ENCODE data around the gene RAB6B. TPM values are rescaled to one million over a fixed set of nuclear protein-coding genes. Genes with fewer than 3 reads are reported as not detected.

RAB6B gene
- polyA plus RNA-seq, 1 experiment: 3.0 TPM

DNA sequence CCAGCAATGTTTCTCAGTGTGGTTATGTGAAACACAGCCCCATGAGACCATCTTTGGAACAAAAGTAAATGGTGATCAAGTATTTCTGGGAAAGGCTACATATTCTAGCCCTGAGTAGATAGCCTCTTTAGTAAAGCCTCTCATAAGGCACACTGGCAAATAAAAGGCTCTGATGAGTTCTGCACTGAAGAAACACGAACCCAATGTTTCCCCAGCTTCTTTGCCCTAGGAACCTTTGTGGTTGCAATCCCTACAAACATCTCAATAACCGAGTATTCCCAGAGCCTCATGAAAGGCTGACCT, 41.8 kb downstream of the RAB6B start:
- ChIA-PET CTCF (interaction anchor here (1.7 kb wide), 1 partner anchor 13 kb away, joined by 4 read pairs; no protein-coding TSS in a partner anchor), POLR2A (no interaction called here)
- DNase-seq (ENCODE audit: low read depth): no peak
- Histone ChIP-seq H3K27me3 (ENCODE audit: control insufficient read depth, insufficient read depth, low read length) (0 out of 2 replicates have a peak, but pooled peaks cover 2% of the 10 kb centered on the region), H3K4me3 (ENCODE audit: low read depth, low read length) (no peak overlapping the region), H3K36me3 (ENCODE audit: control insufficient read depth, insufficient read depth, low read length) (no peaks in the 10 kb centered on the region)
- TF ChIP-seq, protein P1, sequence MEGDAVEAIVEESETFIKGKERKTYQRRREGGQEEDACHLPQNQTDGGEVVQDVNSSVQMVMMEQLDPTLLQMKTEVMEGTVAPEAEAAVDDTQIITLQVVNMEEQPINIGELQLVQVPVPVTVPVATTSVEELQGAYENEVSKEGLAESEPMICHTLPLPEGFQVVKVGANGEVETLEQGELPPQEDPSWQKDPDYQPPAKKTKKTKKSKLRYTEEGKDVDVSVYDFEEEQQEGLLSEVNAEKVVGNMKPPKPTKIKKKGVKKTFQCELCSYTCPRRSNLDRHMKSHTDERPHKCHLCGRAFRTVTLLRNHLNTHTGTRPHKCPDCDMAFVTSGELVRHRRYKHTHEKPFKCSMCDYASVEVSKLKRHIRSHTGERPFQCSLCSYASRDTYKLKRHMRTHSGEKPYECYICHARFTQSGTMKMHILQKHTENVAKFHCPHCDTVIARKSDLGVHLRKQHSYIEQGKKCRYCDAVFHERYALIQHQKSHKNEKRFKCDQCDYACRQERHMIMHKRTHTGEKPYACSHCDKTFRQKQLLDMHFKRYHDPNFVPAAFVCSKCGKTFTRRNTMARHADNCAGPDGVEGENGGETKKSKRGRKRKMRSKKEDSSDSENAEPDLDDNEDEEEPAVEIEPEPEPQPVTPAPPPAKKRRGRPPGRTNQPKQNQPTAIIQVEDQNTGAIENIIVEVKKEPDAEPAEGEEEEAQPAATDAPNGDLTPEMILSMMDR (IDR thresholded peaks at IDR 0.05; ENCODE audit: insufficient read depth, low read depth, low read length): no peak

DNA sequence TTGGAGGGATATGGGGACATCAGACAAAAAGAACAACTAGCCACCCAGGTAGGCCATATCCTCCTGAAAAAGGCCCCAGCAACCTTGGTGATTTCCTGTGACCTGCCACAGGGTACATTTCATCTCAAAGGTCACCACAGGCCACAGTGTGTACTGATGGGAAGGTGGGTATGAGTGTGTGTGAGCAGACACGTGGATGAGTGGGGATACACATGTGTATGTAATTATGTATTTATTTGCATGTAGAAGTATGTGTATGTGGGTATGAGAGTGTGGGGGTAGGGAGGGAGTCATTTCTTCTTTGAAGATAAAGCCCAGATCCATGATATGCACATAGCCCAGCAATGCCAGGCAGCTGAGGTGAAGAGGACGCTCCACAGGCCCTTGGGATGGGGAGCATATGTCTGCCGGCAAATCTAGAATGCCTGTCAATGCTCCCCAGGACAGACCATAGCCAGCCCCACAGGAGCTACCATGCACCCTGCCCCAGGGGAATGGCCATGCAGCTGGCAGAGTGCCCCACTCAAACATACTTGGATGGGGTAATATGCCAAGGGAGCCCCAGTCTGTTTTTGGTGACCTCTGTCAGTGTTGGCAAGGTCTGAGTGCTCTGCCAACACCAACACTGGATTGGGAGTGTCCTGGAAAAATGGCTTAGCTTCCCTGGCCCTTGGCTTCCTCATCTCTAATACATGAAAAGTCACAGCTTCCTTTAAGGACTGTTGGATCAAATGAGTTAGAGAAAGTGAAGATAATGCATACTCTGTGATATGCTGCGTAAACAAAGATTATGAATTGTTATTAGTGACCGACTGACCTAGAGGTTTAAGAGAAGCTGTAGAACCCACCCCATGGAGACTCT, 42.4 kb downstream of the RAB6B start:
- H3K4me3 ChIP-seq (ENCODE audit: low read depth, low read length): no peak overlapping the region
- H3K36me3 ChIP-seq (ENCODE audit: control insufficient read depth, insufficient read depth, low read length): no peaks in the 10 kb centered on the region
- CTCF ChIA-PET: interaction anchor here (0.9 to 1.7 kb wide), 2 partner anchors 13 to 21 kb away, joined by 3 to 4 read pairs; no protein-coding TSS in a partner anchor
- H3K27me3 ChIP-seq (ENCODE audit: control insufficient read depth, insufficient read depth, low read length): 0 out of 2 replicates have a peak, but pooled peaks cover 2% of the 10 kb centered on the region
- TF ChIP-seq, protein P1 (IDR thresholded peaks at IDR 0.05; ENCODE audit: insufficient read depth, low read depth, low read length): no peak
- DNase-seq (ENCODE audit: low read depth): no peak
- POLR2A ChIA-PET: no interaction called here

DNA sequence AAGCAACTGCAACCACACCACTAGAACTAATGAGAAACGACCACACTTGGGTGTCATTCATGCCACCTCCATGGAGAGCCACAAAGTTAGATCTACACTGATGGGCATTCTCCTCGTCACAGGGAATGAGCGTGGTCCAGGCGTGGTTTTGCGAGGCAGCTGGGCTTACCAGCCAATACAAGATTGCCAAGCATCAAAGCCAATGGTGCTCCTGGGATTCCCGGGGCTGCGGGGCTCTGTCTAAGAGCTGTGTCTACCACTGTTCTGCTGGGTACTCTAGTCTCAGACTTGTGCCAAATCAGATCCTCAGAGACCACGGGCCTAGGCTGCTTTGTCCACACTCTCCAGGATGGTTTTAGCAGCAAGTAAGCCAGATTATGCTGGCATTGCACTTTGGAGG, 43.8 kb downstream of the RAB6B start:
- ChIA-PET CTCF (no interaction called here), POLR2A (no interaction called here)
- H3K36me3 ChIP-seq (ENCODE audit: control insufficient read depth, insufficient read depth, low read length): no peaks in the 10 kb centered on the region
- DNase-seq (ENCODE audit: low read depth): no peak
- TF ChIP-seq, protein P1 (IDR thresholded peaks at IDR 0.05; ENCODE audit: insufficient read depth, low read depth, low read length): no peak
- 0 out of 2 replicates have a peak, but pooled peaks cover 2% of the 10 kb centered on the region for H3K27me3 ChIP-seq (ENCODE audit: control insufficient read depth, insufficient read depth, low read length)
- no peak overlapping the region for H3K4me3 ChIP-seq (ENCODE audit: low read depth, low read length)

DNA sequence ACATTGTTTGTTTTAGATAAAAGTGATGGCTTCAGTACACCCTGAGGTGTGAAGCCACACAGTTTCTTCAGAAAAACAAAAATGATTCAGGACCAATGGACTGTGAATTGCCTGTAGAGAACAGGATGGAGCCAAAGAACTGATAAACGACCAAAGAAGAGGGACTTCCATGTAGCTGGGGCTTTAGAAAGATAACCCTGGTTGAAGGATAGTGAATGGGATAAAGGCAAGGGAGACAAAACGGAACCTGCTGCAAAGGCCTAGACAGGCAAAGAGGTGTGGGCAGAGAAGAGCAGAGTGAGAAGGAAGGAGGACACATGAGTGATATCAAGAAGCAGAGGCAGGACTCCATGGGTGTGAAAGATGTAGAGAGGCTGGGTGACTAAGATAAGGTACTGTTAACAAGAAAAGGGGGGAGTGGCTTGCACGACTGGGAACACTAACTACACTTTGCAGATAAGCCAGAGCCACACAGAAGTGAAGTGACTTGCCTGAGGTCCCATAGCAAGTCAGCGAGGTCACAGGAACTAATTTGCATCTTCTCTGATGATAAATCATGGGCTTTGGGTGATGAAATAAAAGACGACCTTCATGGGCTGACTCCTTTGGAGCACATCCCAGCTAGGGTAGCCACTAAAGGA, 44.3 kb downstream of the RAB6B start:
- Histone ChIP-seq H3K36me3 (ENCODE audit: control insufficient read depth, insufficient read depth, low read length) (no peaks in the 10 kb centered on the region), H3K27me3 (ENCODE audit: control insufficient read depth, insufficient read depth, low read length) (0 out of 2 replicates have a peak, but pooled peaks cover 2% of the 10 kb centered on the region), H3K4me3 (ENCODE audit: low read depth, low read length) (no peak overlapping the region)
- ChIA-PET POLR2A (no interaction called here), CTCF (interaction anchor here (1.4 kb wide), 1 partner anchor 13 kb away, joined by 5 read pairs; no protein-coding TSS in a partner anchor)
- TF ChIP-seq, protein P1 (IDR thresholded peaks at IDR 0.05; ENCODE audit: insufficient read depth, low read depth, low read length): no peak
- DNase-seq (ENCODE audit: low read depth): no peak

DNA sequence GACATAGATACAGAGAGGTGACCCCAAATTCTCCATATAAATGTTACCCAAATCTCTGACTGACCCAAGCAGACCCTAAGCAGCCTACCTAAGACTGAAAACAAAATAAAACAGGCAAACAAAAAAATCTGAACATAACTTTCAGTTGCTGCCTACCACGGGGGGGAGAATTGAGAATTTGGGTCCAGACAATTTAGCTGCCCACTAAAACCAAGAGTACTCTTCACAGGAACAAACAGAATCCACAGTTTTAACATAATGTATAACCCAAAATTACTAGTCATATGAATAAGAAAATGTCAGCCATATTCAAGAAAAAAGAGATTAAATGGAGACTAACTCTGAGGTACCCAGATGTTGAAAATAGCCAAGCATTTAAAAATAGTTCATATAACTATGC, 45.6 kb downstream of the RAB6B start:
- TF ChIP-seq, protein P1 (IDR thresholded peaks at IDR 0.05; ENCODE audit: insufficient read depth, low read depth, low read length): no peak
- no peak overlapping the region for H3K4me3 ChIP-seq (ENCODE audit: low read depth, low read length)
- H3K36me3 ChIP-seq (ENCODE audit: control insufficient read depth, insufficient read depth, low read length): no peaks in the 10 kb centered on the region
- H3K27me3 ChIP-seq (ENCODE audit: control insufficient read depth, insufficient read depth, low read length): 0 out of 2 replicates have a peak, but pooled peaks cover 2% of the 10 kb centered on the region
- POLR2A ChIA-PET: no interaction called here
- CTCF ChIA-PET: interaction anchor here (0.6 to 1.4 kb wide), 2 partner anchors 15 to 31 kb away, joined by 3 to 5 read pairs; no protein-coding TSS in a partner anchor
- no peak for DNase-seq (ENCODE audit: low read depth)
